Esophagus squamous epithelium (tissue), 4 donors: Measurements from ENCODE around the gene BCL11B.

ENCODE experiments used
- CTCF ChIP-seq, 6 experiments: fragments of 450-650 bp in 4 of 6; fragments of 200-600 bp in 2 of 6; sonication (generic) in 2 of 6; IDR thresholded peaks; one replicate each; pipeline ENCODE4 v1.5.1; 2016 to 2019; ENCODE audit warnings: antibody characterized with exemption in 6 of 6, mild to moderate bottlenecking in 4 of 6, moderate library complexity in 4 of 6
- POLR2A ChIP-seq, 4 donors: fragments of 450-650 bp; IDR thresholded peaks; one replicate each; pipeline ENCODE4 v1.6.1; 2017; ENCODE audit warnings: antibody characterized with exemption in 4 of 4, mild to moderate bottlenecking in 4 of 4, moderate library complexity in 3 of 4

GRCh38 chr14:99251721-99252120, 20.3 kb downstream of the BCL11B start:
- TF ChIP-seq CTCF (IDR thresholded peaks at IDR 0.05) (no peak), POLR2A (IDR thresholded peaks at IDR 0.05) (no peak)
